Measurements from ENCODE around the gene PTH1R. TPM values are rescaled to one million over a fixed set of nuclear protein-coding genes. Genes with fewer than 3 reads are reported as not detected.

PTH1R gene
- total RNA-seq, 2 donors from 2014 or later: 5.6 to 8.9 TPM

GRCh38 chr3:46849686-46850467 lies 27.6 kb upstream of the PTH1R start:
- Histone ChIP-seq H3K9me3 (no peaks in the 10 kb centered on the region), H3K27ac (no peak overlapping the region), H3K4me3 (no peak overlapping the region), H3K36me3 (no peaks in the 10 kb centered on the region), H3K4me1 (ENCODE audit: control insufficient read depth in 1 of 2, low read depth in 2 of 2) (peaks cover 9 to 29% of the 10 kb centered on the region in 2 donors), H3K27me3 (replicated peaks; ENCODE audit: insufficient read depth) (no peaks in the 10 kb centered on the region)
- no peak for TF ChIP-seq CTCF (IDR thresholded peaks at IDR 0.05)
- DNase-seq (ENCODE audit: low spot score): no peak
- no peak for ATAC-seq (ENCODE audit: insufficient number of reproducible peaks, low FRiP score, low read depth)

- Histone ChIP-seq H3K4me1 (ENCODE audit: control insufficient read depth in 1 of 2, low read depth in 2 of 2) (peaks cover 6 to 24% of the 10 kb centered on the region in 2 donors), H3K27ac (no peak overlapping the region), H3K4me3 (no peak overlapping the region), H3K36me3 (no peaks in the 10 kb centered on the region), H3K9me3 (no peaks in the 10 kb centered on the region), H3K27me3 (replicated peaks; ENCODE audit: insufficient read depth) (no peaks in the 10 kb centered on the region)
- DNase-seq (ENCODE audit: low spot score): no peak
- no peak for ATAC-seq (ENCODE audit: insufficient number of reproducible peaks, low FRiP score, low read depth)
- TF ChIP-seq CTCF (IDR thresholded peaks at IDR 0.05): no peak
Observed at GRCh38 chr3:46850468-46850779, 27.1 kb upstream of the PTH1R start.

- DNase-seq (ENCODE audit: low spot score) (no peak), ATAC-seq (ENCODE audit: insufficient number of reproducible peaks, low FRiP score, low read depth) (no peak)
- Histone ChIP-seq H3K36me3 (no peaks in the 10 kb centered on the region), H3K27ac (no peak overlapping the region), H3K27me3 (replicated peaks; ENCODE audit: insufficient read depth) (no peaks in the 10 kb centered on the region), H3K4me3 (no peak overlapping the region), H3K4me1 (ENCODE audit: control insufficient read depth in 1 of 2, low read depth in 2 of 2) (peaks cover 1 to 17% of the 10 kb centered on the region in 2 donors), H3K9me3 (no peaks in the 10 kb centered on the region)
- no peak for TF ChIP-seq CTCF (IDR thresholded peaks at IDR 0.05)
Observed at GRCh38 chr3:46851364-46852333, 25.9 kb upstream of the PTH1R start.

- no peaks in the 10 kb centered on the region for H3K27me3 ChIP-seq (replicated peaks; ENCODE audit: insufficient read depth)
- H3K4me3 ChIP-seq: no peak overlapping the region
- peaks cover 0 to 13% of the 10 kb centered on the region in 2 donors for H3K4me1 ChIP-seq (ENCODE audit: control insufficient read depth in 1 of 2, low read depth in 2 of 2)
- TF ChIP-seq CTCF (IDR thresholded peaks at IDR 0.05): no peak
- ATAC-seq (ENCODE audit: insufficient number of reproducible peaks, low FRiP score, low read depth) (no peak), DNase-seq (ENCODE audit: low spot score) (no peak)
- no peaks in the 10 kb centered on the region for H3K9me3 ChIP-seq
- H3K36me3 ChIP-seq: no peaks in the 10 kb centered on the region
- no peak overlapping the region for H3K27ac ChIP-seq
Observed at GRCh38 chr3:46852334-46852720, 25.2 kb upstream of the PTH1R start.

- H3K27me3 ChIP-seq (replicated peaks; ENCODE audit: insufficient read depth): no peaks in the 10 kb centered on the region
- no peak for ATAC-seq (ENCODE audit: insufficient number of reproducible peaks, low FRiP score, low read depth)
- no peaks in the 10 kb centered on the region for H3K9me3 ChIP-seq
- H3K4me1 ChIP-seq (ENCODE audit: control insufficient read depth in 1 of 2, low read depth in 2 of 2): peaks cover 0 to 7% of the 10 kb centered on the region in 2 donors
- no peak overlapping the region for H3K4me3 ChIP-seq
- no peak for TF ChIP-seq CTCF (IDR thresholded peaks at IDR 0.05)
- H3K36me3 ChIP-seq: no peaks in the 10 kb centered on the region
- no peak overlapping the region for H3K27ac ChIP-seq
- DNase-seq (ENCODE audit: low spot score): no peak
Observed at GRCh38 chr3:46852839-46853355, 24.6 kb upstream of the PTH1R start.

All from thoracic aorta (tissue), 2 donors.